GM23338 (cell line): ENCODE measurements around the gene MFNG. TPM values are rescaled to one million over a fixed set of nuclear protein-coding genes. Genes with fewer than 3 reads are reported as not detected.
A peak's percentile ranks its signal among the peaks of the same experiment; 100 is the strongest.

Experiments
- ATAC-seq: fragments of 200-7000 bp; cut with Tn5 transposase; 3 replicates; pipeline ENCODE4 v1.9.1; 2020
- DNase-seq: peaks from one replicate; pipeline ENCODE4 v3.0.0-alpha.2; 2015; ENCODE audit warnings: low spot score
- H2AFZ ChIP-seq: fragments of 200-600 bp; sonication (generic); 2 replicates; pipeline ENCODE4 v1.8.0; 2016; ENCODE audit warnings: antibody characterized with exemption, mild to moderate bottlenecking, moderate library complexity
- H3F3A ChIP-seq: fragments of 200-600 bp; sonication (generic); replicated peaks from 2 replicates; pipeline ENCODE4 v1.8.0; 2017; ENCODE audit warnings: antibody characterized with exemption, mixed run types, low read depth
- H3K27ac ChIP-seq: fragments of 200-600 bp; sonication (generic); 2 replicates; pipeline ENCODE4 v1.6.1; 2016; ENCODE audit warnings: low read depth
- H3K27me3 ChIP-seq: fragments of 200-600 bp; sonication (generic); 2 replicates; pipeline ENCODE4 v1.8.0; 2016; ENCODE audit warnings: mild to moderate bottlenecking, mixed run types, moderate library complexity; ENCODE audit not compliant: insufficient read depth
- H3K36me3 ChIP-seq: fragments of 200-600 bp; sonication (generic); 2 replicates; pipeline ENCODE4 v1.8.0; 2016; ENCODE audit warnings: mild to moderate bottlenecking; ENCODE audit not compliant: insufficient read depth
- H3K4me1 ChIP-seq: fragments of 200-600 bp; sonication (generic); 2 replicates; pipeline ENCODE4 v1.8.0; 2016; ENCODE audit warnings: mild to moderate bottlenecking, moderate library complexity; ENCODE audit not compliant: insufficient read depth
- H3K4me2 ChIP-seq: fragments of 200-600 bp; sonication (generic); 2 replicates; pipeline ENCODE4 v1.7.1; 2017; ENCODE audit warnings: mixed run types
- H3K4me3 ChIP-seq: fragments of 200-600 bp; sonication (generic); 2 replicates; pipeline ENCODE4 v1.6.1; 2016; ENCODE audit warnings: mixed run types
- H3K79me2 ChIP-seq: fragments of 200-600 bp; sonication (generic); replicated peaks from 2 replicates; pipeline ENCODE4 v1.8.0; 2017; ENCODE audit warnings: mild to moderate bottlenecking; ENCODE audit not compliant: insufficient read depth
- H3K9me2 ChIP-seq: fragments of 200-600 bp; sonication (generic); 2 replicates; pipeline ENCODE4 v1.8.0; 2017; ENCODE audit not compliant: insufficient read depth
- H4K20me1 ChIP-seq: fragments of 200-600 bp; sonication (generic); replicated peaks from 2 replicates; pipeline ENCODE4 v1.8.0; 2017; ENCODE audit warnings: mild to moderate bottlenecking; ENCODE audit not compliant: insufficient read depth
- H3K27ac Mint-ChIP-seq: 2 replicates; pipeline ENCODE4 v1.8.0; 2020; ENCODE audit warnings: inconsistent platforms, mild to moderate bottlenecking, moderate library complexity, mixed read lengths
- H3K27me3 Mint-ChIP-seq: 3 replicates; pipeline ENCODE4 v1.8.0; 2022; ENCODE audit warnings: low read depth, mild to moderate bottlenecking, moderate library complexity, mixed read lengths, inconsistent platforms; ENCODE audit not compliant: insufficient read depth, poor library complexity
- H3K36me3 Mint-ChIP-seq: 3 replicates; pipeline ENCODE4 v1.8.0; 2021; ENCODE audit warnings: low read depth, mild to moderate bottlenecking, inconsistent platforms, moderate library complexity, mixed read lengths
- H3K4me1 Mint-ChIP-seq: 3 replicates; pipeline ENCODE4 v1.8.0; 2020; ENCODE audit warnings: mild to moderate bottlenecking, inconsistent platforms, mixed read lengths
- H3K4me3 Mint-ChIP-seq: 3 replicates; pipeline ENCODE4 v1.8.0; 2021; ENCODE audit warnings: moderate library complexity, mild to moderate bottlenecking, inconsistent platforms, mixed read lengths
- H3K9me3 Mint-ChIP-seq: 3 replicates; pipeline ENCODE4 v1.8.0; 2020; ENCODE audit warnings: moderate library complexity, mild to moderate bottlenecking, inconsistent platforms, mixed read lengths
- CTCF ChIP-seq, 2 experiments: fragments of 200-600 bp in 1 of 2; sonication (generic) in 1 of 2; conservative IDR thresholded peaks; 2 replicates each; pipeline versions ENCODE4 v1.5.1 to v1.6.1; 2016 to 2017; ENCODE audit warnings: antibody characterized with exemption in 2 of 2, low read depth in 2 of 2, mild to moderate bottlenecking in 2 of 2, moderate library complexity in 1 of 2
- POLR2AphosphoS5 ChIP-seq: IDR thresholded peaks from 2 replicates; pipeline ENCODE4 v1.6.1; 2016; ENCODE audit warnings: antibody characterized with exemption, low read depth
- REST ChIP-seq: IDR thresholded peaks from one replicate; pipeline ENCODE4 v1.6.1; 2018; ENCODE audit warnings: antibody characterized with exemption; ENCODE audit not compliant: unreplicated experiment
- polyA plus RNA-seq: library from polyadenylated mRNA; unstranded; fragments of >200 nt; fragmentation: Nextera tagmentation; extraction: Ambion mirVana; gene quantifications from 2 replicates; pipeline ENCODE4 v1.2.1, GENCODE V29; 2016
- total RNA-seq: library from RNA; depleted of rRNA; stranded (reverse); fragments of >200 nt; shearing (Covaris generic); gene quantifications from 2 replicates; pipeline ENCODE4 v1.2.3, GENCODE V29; 2014

The MFNG gene
- total and polyA plus RNA-seq, 2 experiments from 2014 or later = 1.4 to 1.9 TPM

GRCh38 chr22:37493979-37494378 is 7.8 kb upstream of the MFNG start:
- no peak overlapping the region for H3K4me3 ChIP-seq
- H2AFZ ChIP-seq = no peak overlapping the region
- 0 out of 2 replicates have a peak, but pooled peaks cover 4% of the 10 kb centered on the region for H3F3A ChIP-seq
- DNase-seq = no peak
- Mint-ChIP-seq H3K27me3 (peaks cover 8% of the 10 kb centered on the region), H3K9me3 (no peaks in the 10 kb centered on the region; the same call in 2 of the 3 replicates), H3K4me3 (no peak overlapping the region), H3K27ac (no peak overlapping the region), H3K36me3 (no peaks in the 10 kb centered on the region; the same call in 2 of the 3 replicates), H3K4me1 (peaks cover 33% of the 10 kb centered on the region)
- no peaks in the 10 kb centered on the region for H3K9me2 ChIP-seq
- H3K36me3 ChIP-seq = no peaks in the 10 kb centered on the region
- H3K79me2 ChIP-seq = no peaks in the 10 kb centered on the region
- H3K27me3 ChIP-seq = no peaks in the 10 kb centered on the region
- H4K20me1 ChIP-seq = no peaks in the 10 kb centered on the region
- ATAC-seq = no peak
- no peak overlapping the region for H3K27ac ChIP-seq
- H3K4me2 ChIP-seq = no peak overlapping the region
- no peak for TF ChIP-seq REST
- no peaks in the 10 kb centered on the region for H3K4me1 ChIP-seq

- Mint-ChIP-seq H3K4me1 (peaks cover 37% of the 10 kb centered on the region), H3K27ac (no peak overlapping the region)
Observed at GRCh38 chr22:37492428-37493344, 6.5 kb upstream of the MFNG start.

More at GRCh38 chr22:37492428-37493344, 6.5 kb upstream of the MFNG start:
- Histone ChIP-seq H3F3A (no peaks in the 10 kb centered on the region), H3K4me1 (peaks cover 4% of the 10 kb centered on the region; the same call in 1 of the 2 replicates), H3K27me3 (no peaks in the 10 kb centered on the region), H3K4me3 (no peak overlapping the region), H4K20me1 (no peaks in the 10 kb centered on the region), H3K36me3 (no peaks in the 10 kb centered on the region), H3K4me2 (no peak overlapping the region), H3K79me2 (no peaks in the 10 kb centered on the region), H3K9me2 (no peaks in the 10 kb centered on the region), H2AFZ (no peak overlapping the region), H3K27ac (no peak overlapping the region)
- TF ChIP-seq CTCF (conservative IDR thresholded peaks at IDR 0.05; ENCODE audit: low read depth in 2 of 2) = peak; percentile 77 to 80
- no peak for TF ChIP-seq POLR2AphosphoS5
- DNase-seq (peak; percentile 86), ATAC-seq (peak; percentile 83)
- no peak overlapping the region for H3K4me3 Mint-ChIP-seq
- H3K27me3 Mint-ChIP-seq = peaks cover 8% of the 10 kb centered on the region
- no peaks in the 10 kb centered on the region; the same call in 2 of the 3 replicates for H3K36me3 Mint-ChIP-seq
- H3K9me3 Mint-ChIP-seq = no peaks in the 10 kb centered on the region; the same call in 2 of the 3 replicates
